ENCODE results near the gene FGF5. TPM values are rescaled to one million over a fixed set of nuclear protein-coding genes. Genes with fewer than 3 reads are reported as not detected.

Gene FGF5
- total and polyA plus RNA-seq, 2 of the 13 experiments (the other 11 are each of a cell fraction or from before 2014, with no cell fraction given), result not detected

DNA sequence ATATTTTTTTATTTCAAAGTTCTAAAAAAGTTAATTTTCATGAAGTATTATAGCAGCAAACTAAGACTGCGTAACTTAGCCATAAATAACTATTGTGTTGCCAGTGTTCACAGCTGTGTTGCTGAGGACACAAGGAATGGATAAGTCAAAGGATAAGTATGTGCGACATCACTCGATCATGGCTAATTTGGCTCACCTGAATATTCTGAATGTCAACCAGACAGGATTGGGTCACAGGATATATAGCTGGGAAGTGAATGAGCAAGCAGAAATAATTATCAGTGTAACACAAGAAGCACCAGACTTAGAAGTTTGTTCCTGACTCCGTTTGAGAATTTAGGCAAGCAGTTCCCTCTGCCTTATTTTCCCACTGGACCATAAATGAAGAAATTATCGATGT, 35.3 kb upstream of the FGF5 start:
- ChIA-PET POLR2A (no interaction called here), CTCF (ENCODE audit: low intra/inter-chr PET ratio, low total read pairs) (no interaction called here)
- no peak overlapping the region for H2AFZ ChIP-seq (ENCODE audit: low read length)
- no peak for DNase-seq (ENCODE audit: low spot score)
- no peak for TF ChIP-seq MXD4 (CRISPR knock-in tag; IDR thresholded peaks at IDR 0.05)
- TF ChIP-seq, protein P1, sequence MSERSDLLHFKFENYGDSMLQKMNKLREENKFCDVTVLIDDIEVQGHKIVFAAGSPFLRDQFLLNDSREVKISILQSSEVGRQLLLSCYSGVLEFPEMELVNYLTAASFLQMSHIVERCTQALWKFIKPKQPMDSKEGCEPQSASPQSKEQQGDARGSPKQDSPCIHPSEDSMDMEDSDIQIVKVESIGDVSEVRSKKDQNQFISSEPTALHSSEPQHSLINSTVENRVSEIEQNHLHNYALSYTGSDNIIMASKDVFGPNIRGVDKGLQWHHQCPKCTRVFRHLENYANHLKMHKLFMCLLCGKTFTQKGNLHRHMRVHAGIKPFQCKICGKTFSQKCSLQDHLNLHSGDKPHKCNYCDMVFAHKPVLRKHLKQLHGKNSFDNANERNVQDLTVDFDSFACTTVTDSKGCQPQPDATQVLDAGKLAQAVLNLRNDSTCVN (CRISPR knock-in tag; IDR thresholded peaks at IDR 0.05; ENCODE audit: borderline replicate concordance), result no peak
- TF ChIP-seq, protein P2, sequence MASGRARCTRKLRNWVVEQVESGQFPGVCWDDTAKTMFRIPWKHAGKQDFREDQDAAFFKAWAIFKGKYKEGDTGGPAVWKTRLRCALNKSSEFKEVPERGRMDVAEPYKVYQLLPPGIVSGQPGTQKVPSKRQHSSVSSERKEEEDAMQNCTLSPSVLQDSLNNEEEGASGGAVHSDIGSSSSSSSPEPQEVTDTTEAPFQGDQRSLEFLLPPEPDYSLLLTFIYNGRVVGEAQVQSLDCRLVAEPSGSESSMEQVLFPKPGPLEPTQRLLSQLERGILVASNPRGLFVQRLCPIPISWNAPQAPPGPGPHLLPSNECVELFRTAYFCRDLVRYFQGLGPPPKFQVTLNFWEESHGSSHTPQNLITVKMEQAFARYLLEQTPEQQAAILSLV (CRISPR knock-in tag; IDR thresholded peaks at IDR 0.05; ENCODE audit: borderline replicate concordance), result no peak
- TF ChIP-seq ZNF850 (CRISPR knock-in tag; conservative IDR thresholded peaks at IDR 0.05), result no peak
- no peak for TF ChIP-seq HCFC1 (IDR thresholded peaks at IDR 0.05; ENCODE audit: low read depth, low read length)
- TF ChIP-seq TP53 (CRISPR knock-in tag; conservative IDR thresholded peaks at IDR 0.05), result no peak
- TF ChIP-seq, protein P3, sequence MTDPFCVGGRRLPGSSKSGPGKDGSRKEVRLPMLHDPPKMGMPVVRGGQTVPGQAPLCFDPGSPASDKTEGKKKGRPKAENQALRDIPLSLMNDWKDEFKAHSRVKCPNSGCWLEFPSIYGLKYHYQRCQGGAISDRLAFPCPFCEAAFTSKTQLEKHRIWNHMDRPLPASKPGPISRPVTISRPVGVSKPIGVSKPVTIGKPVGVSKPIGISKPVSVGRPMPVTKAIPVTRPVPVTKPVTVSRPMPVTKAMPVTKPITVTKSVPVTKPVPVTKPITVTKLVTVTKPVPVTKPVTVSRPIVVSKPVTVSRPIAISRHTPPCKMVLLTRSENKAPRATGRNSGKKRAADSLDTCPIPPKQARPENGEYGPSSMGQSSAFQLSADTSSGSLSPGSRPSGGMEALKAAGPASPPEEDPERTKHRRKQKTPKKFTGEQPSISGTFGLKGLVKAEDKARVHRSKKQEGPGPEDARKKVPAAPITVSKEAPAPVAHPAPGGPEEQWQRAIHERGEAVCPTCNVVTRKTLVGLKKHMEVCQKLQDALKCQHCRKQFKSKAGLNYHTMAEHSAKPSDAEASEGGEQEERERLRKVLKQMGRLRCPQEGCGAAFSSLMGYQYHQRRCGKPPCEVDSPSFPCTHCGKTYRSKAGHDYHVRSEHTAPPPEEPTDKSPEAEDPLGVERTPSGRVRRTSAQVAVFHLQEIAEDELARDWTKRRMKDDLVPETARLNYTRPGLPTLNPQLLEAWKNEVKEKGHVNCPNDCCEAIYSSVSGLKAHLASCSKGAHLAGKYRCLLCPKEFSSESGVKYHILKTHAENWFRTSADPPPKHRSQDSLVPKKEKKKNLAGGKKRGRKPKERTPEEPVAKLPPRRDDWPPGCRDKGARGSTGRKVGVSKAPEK (CRISPR knock-in tag; IDR thresholded peaks at IDR 0.05; ENCODE audit: borderline replicate concordance), result no peak
- TF ChIP-seq, protein P4, sequence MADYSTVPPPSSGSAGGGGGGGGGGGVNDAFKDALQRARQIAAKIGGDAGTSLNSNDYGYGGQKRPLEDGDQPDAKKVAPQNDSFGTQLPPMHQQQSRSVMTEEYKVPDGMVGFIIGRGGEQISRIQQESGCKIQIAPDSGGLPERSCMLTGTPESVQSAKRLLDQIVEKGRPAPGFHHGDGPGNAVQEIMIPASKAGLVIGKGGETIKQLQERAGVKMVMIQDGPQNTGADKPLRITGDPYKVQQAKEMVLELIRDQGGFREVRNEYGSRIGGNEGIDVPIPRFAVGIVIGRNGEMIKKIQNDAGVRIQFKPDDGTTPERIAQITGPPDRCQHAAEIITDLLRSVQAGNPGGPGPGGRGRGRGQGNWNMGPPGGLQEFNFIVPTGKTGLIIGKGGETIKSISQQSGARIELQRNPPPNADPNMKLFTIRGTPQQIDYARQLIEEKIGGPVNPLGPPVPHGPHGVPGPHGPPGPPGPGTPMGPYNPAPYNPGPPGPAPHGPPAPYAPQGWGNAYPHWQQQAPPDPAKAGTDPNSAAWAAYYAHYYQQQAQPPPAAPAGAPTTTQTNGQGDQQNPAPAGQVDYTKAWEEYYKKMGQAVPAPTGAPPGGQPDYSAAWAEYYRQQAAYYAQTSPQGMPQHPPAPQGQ (CRISPR knock-in tag; IDR thresholded peaks at IDR 0.05; ENCODE audit: borderline replicate concordance), result no peak
- no peak for TF ChIP-seq ZNF605 (CRISPR knock-in tag; IDR thresholded peaks at IDR 0.05)
- TF ChIP-seq, protein P5, sequence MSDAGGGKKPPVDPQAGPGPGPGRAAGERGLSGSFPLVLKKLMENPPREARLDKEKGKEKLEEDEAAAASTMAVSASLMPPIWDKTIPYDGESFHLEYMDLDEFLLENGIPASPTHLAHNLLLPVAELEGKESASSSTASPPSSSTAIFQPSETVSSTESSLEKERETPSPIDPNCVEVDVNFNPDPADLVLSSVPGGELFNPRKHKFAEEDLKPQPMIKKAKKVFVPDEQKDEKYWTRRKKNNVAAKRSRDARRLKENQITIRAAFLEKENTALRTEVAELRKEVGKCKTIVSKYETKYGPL (CRISPR knock-in tag; IDR thresholded peaks at IDR 0.05), result no peak
- TF ChIP-seq ZNF674 (CRISPR knock-in tag; IDR thresholded peaks at IDR 0.05; ENCODE audit: low read depth), result no peak
- no peak for TF ChIP-seq NR3C1 (CRISPR knock-in tag; IDR thresholded peaks at IDR 0.05)
- no peak for TF ChIP-seq ZNF788 (CRISPR knock-in tag; IDR thresholded peaks at IDR 0.05; ENCODE audit: borderline replicate concordance)
- TF ChIP-seq ZNF678 (CRISPR knock-in tag; IDR thresholded peaks at IDR 0.05), result no peak
- TF ChIP-seq ARNT (IDR thresholded peaks at IDR 0.05), result no peak
- no peaks in the 10 kb centered on the region for H4K20me1 ChIP-seq (ENCODE audit: insufficient read depth, low read length)
- H3K27ac ChIP-seq (ENCODE audit: extremely low read length, insufficient read depth, low read length), result no peak overlapping the region
- no peak overlapping the region for H3K4me3 ChIP-seq (replicated peaks in 1 of 3; ENCODE audit: insufficient read depth in 1 of 3, low read depth in 2 of 3, low read length in 3 of 3)
- no peak overlapping the region for H3K9ac ChIP-seq (ENCODE audit: insufficient read depth, low read depth, low read length)
- H3K9me3 ChIP-seq (ENCODE audit: low read length), result no peaks in the 10 kb centered on the region
- H3K79me2 ChIP-seq (ENCODE audit: insufficient read depth, low read length), result no peaks in the 10 kb centered on the region
- intact Hi-C loops (cut with micrococcal nuclease; ENCODE audit: unreplicated experiment) (no loop called here), in situ Hi-C loops (cut with HindIII; ENCODE audit: extremely low pct_ligation_motif_present, low pct_unique_long_range_greater_than_20kb) (no loop called here)
- no TSS peak for BruUV-seq (replicated peaks)
- no peak for FAIRE-seq
- H3K4me1 ChIP-seq (ENCODE audit: insufficient read depth, low read length), result no peaks in the 10 kb centered on the region
- H3K4me2 ChIP-seq (ENCODE audit: low read depth, low read length), result no peak overlapping the region
- 12% methylated on average over 5 of the region's 5 CpGs for WGBS (ENCODE audit: low lambda C conversion rate)
- no peaks in the 10 kb centered on the region for H3K27me3 ChIP-seq (ENCODE audit: control insufficient read depth in 1 of 2, insufficient read depth in 2 of 2, low read length in 2 of 2)
- H3K36me3 ChIP-seq (replicated peaks in 1 of 2; ENCODE audit: control insufficient read depth in 1 of 2, insufficient read depth in 2 of 2, low read length in 2 of 2), result no peaks in the 10 kb centered on the region
- ATAC-seq, result no peak
